K562 (cell line): ENCODE measurements around the gene CAST. TPM values are rescaled to one million over a fixed set of nuclear protein-coding genes. Genes with fewer than 3 reads are reported as not detected.
A peak's percentile ranks its signal among the peaks of the same experiment; 100 is the strongest.

Source experiments
- GATA2 ChIP-seq: sonication (generic); formaldehyde crosslinking; IDR thresholded peaks from 2 replicates; pipeline ENCODE4 v1.4.0; 2020; ENCODE audit warnings: mild to moderate bottlenecking, missing genetic modification reagents
- GATAD2B ChIP-seq: fragments of 450-650 bp; IDR thresholded peaks from 2 replicates; pipeline ENCODE4 v1.6.1; 2017; ENCODE audit warnings: mild to moderate bottlenecking, borderline replicate concordance
- HCFC1 ChIP-seq: IDR thresholded peaks from 2 replicates; pipeline ENCODE4 v1.6.1; 2012; ENCODE audit warnings: low read depth, low read length, improper control_type of control experiment
- NELFE ChIP-seq: IDR thresholded peaks from 2 replicates; pipeline ENCODE4 v1.6.1; 2011; ENCODE audit warnings: mild to moderate bottlenecking; ENCODE audit not compliant: insufficient read depth, insufficient read length
- NFATC3 ChIP-seq: fragments of 450-650 bp; IDR thresholded peaks from 2 replicates; pipeline ENCODE4 v1.6.1; 2017; ENCODE audit warnings: mild to moderate bottlenecking
- NR1H2 ChIP-seq: sonication (generic); formaldehyde crosslinking; IDR thresholded peaks from 2 replicates; pipeline ENCODE4 v1.4.0; 2020; ENCODE audit warnings: mild to moderate bottlenecking, missing genetic modification reagents
- PML ChIP-seq: IDR thresholded peaks from 2 replicates; pipeline ENCODE4 v1.6.1; 2012; ENCODE audit warnings: low read length, inconsistent platforms
- RBM25 ChIP-seq: fragments of 200-400 bp; formaldehyde crosslinking; IDR thresholded peaks from 2 replicates; pipeline ENCODE4 v1.6.1; 2018; ENCODE audit warnings: low read length, low read depth, moderate library complexity; ENCODE audit not compliant: severe bottlenecking
- ZBTB7A ChIP-seq: IDR thresholded peaks from 2 replicates; pipeline ENCODE4 v1.6.1; 2011; ENCODE audit warnings: low read depth, mild to moderate bottlenecking, low read length, moderate library complexity, borderline replicate concordance; ENCODE audit not compliant: control insufficient read depth
- ZNF561 ChIP-seq: fragments of 450-650 bp; formaldehyde crosslinking; conservative IDR thresholded peaks from 2 replicates; pipeline ENCODE4 v1.4.0; 2020; ENCODE audit warnings: mild to moderate bottlenecking, moderate library complexity
- polyA plus RNA-seq, 8 experiments: library from polyadenylated mRNA; depleted of rRNA in 4 of 8; stranded (reverse) in 5 of 8; unstranded in 3 of 8; fragments of >200 nt; fragmentation: Nextera tagmentation in 2 of 8; fragmentation: Illumina TruSeq in 1 of 8; extraction: Ambion mirVana in 2 of 8; extraction: Trizol in 1 of 8; gene quantifications; 2 replicates each; pipeline versions ENCODE4 v1.2.1 to v1.2.3, GENCODE V29; 2011 to 2014; ENCODE audit warnings: inconsistent platforms in 1 of 8, missing spikeins in 1 of 8
- total RNA-seq, 7 experiments: library from RNA; depleted of rRNA in 6 of 7; stranded (reverse); fragments of >200 nt in 6 of 7; fragmentation: Illumina TruSeq in 2 of 7; extraction: Trizol in 2 of 7; gene quantifications; 2 replicates each; pipeline versions ENCODE4 v1.2.1 to v1.2.3, GENCODE V29; 2011 to 2021; ENCODE audit warnings: low replicate concordance in 1 of 7
- TF ChIP-seq, protein P1 (sequence below): fragments of 450-650 bp; formaldehyde crosslinking; IDR thresholded peaks from 2 replicates; pipeline ENCODE4 v1.4.0; 2020; ENCODE audit warnings: mild to moderate bottlenecking
- TF ChIP-seq, protein P2 (sequence below): fragments of 450-650 bp; IDR thresholded peaks from 2 replicates; pipeline ENCODE4 v1.6.1; 2016; ENCODE audit warnings: missing biosample characterization, missing genetic modification characterization
- TF ChIP-seq, protein P3 (sequence below): fragments of 250-450 bp; sonication (Bioruptor Pico); IDR thresholded peaks from 2 replicates; pipeline ENCODE4 v1.4.0; 2020; ENCODE audit warnings: mild to moderate bottlenecking
- TF ChIP-seq, protein P4 (sequence below), 2 experiments: fragments of 450-650 bp in 1 of 2; IDR thresholded peaks; 2 replicates each; pipeline ENCODE4 v1.6.1; 2011 to 2017; ENCODE audit warnings: low read depth in 2 of 2, antibody characterized with exemption in 1 of 2, borderline replicate concordance in 1 of 2, low read length in 1 of 2, mild to moderate bottlenecking in 1 of 2, mixed read lengths in 1 of 2; ENCODE audit not compliant: control insufficient read depth in 1 of 2
- TF ChIP-seq, protein P5 (sequence below): fragments of 450-650 bp; formaldehyde crosslinking; IDR thresholded peaks from 2 replicates; pipeline ENCODE4 v1.4.0; 2020; ENCODE audit warnings: mild to moderate bottlenecking, moderate library complexity
- TF ChIP-seq, protein P6 (sequence below): sonication (generic); formaldehyde crosslinking; IDR thresholded peaks from 2 replicates; pipeline ENCODE4 v1.8.1; 2023; ENCODE audit warnings: mild to moderate bottlenecking, missing genetic modification reagents, moderate library complexity
- TF ChIP-seq, protein P7 (sequence below): sonication (generic); formaldehyde crosslinking; IDR thresholded peaks from 2 replicates; pipeline ENCODE4 v1.8.0; 2022; ENCODE audit warnings: mild to moderate bottlenecking, missing genetic modification reagents

The CAST gene
- total and polyA plus RNA-seq, 9 of the 15 experiments (the other 6 are each of a cell fraction or from before 2014, with no cell fraction given) = 55.5 to 136 (median 86.1) TPM

DNA sequence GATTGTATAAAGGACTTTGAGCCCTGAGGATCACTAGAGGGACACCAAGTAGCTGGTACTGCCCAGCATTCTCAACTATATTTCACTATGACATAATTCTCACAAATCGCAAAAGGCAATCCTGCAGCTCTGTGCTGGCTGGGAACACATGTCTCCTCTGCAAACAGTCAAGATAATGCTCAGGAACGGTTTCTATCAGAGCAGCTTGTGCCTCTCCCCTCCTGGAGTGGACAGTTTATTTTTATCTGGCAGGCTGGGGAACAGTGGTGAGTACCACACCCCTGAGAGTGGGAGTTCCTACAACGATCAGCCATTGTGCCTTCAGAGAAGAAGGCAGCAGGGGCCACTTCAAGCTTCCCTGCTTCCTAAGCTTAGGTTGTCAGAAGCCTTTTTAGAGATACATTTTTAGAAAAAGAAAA, 79.7 kb downstream of the CAST start (continued):
- TF ChIP-seq NELFE = no peak
- TF ChIP-seq HCFC1 = no peak
- TF ChIP-seq NR1H2 (CRISPR knock-in tag) = no peak
- TF ChIP-seq, protein P1, sequence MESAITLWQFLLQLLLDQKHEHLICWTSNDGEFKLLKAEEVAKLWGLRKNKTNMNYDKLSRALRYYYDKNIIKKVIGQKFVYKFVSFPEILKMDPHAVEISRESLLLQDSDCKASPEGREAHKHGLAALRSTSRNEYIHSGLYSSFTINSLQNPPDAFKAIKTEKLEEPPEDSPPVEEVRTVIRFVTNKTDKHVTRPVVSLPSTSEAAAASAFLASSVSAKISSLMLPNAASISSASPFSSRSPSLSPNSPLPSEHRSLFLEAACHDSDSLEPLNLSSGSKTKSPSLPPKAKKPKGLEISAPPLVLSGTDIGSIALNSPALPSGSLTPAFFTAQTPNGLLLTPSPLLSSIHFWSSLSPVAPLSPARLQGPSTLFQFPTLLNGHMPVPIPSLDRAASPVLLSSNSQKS (CRISPR knock-in tag) = no peak
- peak; percentile 42; the same call in 1 of the 2 replicates for TF ChIP-seq GATA2
- no peak for TF ChIP-seq RBM25
- TF ChIP-seq, protein P2, sequence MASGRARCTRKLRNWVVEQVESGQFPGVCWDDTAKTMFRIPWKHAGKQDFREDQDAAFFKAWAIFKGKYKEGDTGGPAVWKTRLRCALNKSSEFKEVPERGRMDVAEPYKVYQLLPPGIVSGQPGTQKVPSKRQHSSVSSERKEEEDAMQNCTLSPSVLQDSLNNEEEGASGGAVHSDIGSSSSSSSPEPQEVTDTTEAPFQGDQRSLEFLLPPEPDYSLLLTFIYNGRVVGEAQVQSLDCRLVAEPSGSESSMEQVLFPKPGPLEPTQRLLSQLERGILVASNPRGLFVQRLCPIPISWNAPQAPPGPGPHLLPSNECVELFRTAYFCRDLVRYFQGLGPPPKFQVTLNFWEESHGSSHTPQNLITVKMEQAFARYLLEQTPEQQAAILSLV (tag) = no peak
- no peak for TF ChIP-seq ZNF561
- no peak for TF ChIP-seq NFATC3
- TF ChIP-seq ZBTB7A = peak; percentile 37; the same call in 1 of the 2 replicates
- peak; percentile 36; the same call in 1 of the 2 replicates for TF ChIP-seq PML
- TF ChIP-seq GATAD2B = no peak
- TF ChIP-seq, protein P3, sequence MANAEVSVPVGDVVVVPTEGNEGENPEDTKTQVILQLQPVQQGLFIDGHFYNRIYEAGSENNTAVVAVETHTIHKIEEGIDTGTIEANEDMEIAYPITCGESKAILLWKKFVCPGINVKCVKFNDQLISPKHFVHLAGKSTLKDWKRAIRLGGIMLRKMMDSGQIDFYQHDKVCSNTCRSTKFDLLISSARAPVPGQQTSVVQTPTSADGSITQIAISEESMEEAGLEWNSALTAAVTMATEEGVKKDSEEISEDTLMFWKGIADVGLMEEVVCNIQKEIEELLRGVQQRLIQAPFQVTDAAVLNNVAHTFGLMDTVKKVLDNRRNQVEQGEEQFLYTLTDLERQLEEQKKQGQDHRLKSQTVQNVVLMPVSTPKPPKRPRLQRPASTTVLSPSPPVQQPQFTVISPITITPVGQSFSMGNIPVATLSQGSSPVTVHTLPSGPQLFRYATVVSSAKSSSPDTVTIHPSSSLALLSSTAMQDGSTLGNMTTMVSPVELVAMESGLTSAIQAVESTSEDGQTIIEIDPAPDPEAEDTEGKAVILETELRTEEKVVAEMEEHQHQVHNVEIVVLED (CRISPR knock-in tag) = no peak
- TF ChIP-seq, protein P4, sequence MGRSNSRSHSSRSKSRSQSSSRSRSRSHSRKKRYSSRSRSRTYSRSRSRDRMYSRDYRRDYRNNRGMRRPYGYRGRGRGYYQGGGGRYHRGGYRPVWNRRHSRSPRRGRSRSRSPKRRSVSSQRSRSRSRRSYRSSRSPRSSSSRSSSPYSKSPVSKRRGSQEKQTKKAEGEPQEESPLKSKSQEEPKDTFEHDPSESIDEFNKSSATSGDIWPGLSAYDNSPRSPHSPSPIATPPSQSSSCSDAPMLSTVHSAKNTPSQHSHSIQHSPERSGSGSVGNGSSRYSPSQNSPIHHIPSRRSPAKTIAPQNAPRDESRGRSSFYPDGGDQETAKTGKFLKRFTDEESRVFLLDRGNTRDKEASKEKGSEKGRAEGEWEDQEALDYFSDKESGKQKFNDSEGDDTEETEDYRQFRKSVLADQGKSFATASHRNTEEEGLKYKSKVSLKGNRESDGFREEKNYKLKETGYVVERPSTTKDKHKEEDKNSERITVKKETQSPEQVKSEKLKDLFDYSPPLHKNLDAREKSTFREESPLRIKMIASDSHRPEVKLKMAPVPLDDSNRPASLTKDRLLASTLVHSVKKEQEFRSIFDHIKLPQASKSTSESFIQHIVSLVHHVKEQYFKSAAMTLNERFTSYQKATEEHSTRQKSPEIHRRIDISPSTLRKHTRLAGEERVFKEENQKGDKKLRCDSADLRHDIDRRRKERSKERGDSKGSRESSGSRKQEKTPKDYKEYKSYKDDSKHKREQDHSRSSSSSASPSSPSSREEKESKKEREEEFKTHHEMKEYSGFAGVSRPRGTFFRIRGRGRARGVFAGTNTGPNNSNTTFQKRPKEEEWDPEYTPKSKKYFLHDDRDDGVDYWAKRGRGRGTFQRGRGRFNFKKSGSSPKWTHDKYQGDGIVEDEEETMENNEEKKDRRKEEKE (IDR thresholded peaks at IDR 0.05; ENCODE audit: borderline replicate concordance in 1 of 2, control insufficient read depth in 1 of 2, low read depth in 2 of 2, low read length in 1 of 2) = no peak
- TF ChIP-seq, protein P5, sequence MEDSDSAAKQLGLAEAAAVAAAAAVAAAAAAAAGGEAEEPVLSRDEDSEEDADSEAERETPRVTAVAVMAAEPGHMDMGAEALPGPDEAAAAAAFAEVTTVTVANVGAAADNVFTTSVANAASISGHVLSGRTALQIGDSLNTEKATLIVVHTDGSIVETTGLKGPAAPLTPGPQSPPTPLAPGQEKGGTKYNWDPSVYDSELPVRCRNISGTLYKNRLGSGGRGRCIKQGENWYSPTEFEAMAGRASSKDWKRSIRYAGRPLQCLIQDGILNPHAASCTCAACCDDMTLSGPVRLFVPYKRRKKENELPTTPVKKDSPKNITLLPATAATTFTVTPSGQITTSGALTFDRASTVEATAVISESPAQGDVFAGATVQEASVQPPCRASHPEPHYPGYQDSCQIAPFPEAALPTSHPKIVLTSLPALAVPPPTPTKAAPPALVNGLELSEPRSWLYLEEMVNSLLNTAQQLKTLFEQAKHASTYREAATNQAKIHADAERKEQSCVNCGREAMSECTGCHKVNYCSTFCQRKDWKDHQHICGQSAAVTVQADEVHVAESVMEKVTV (CRISPR knock-in tag) = no peak
- TF ChIP-seq, protein P6, sequence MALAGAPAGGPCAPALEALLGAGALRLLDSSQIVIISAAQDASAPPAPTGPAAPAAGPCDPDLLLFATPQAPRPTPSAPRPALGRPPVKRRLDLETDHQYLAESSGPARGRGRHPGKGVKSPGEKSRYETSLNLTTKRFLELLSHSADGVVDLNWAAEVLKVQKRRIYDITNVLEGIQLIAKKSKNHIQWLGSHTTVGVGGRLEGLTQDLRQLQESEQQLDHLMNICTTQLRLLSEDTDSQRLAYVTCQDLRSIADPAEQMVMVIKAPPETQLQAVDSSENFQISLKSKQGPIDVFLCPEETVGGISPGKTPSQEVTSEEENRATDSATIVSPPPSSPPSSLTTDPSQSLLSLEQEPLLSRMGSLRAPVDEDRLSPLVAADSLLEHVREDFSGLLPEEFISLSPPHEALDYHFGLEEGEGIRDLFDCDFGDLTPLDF = no peak
- TF ChIP-seq, protein P7, sequence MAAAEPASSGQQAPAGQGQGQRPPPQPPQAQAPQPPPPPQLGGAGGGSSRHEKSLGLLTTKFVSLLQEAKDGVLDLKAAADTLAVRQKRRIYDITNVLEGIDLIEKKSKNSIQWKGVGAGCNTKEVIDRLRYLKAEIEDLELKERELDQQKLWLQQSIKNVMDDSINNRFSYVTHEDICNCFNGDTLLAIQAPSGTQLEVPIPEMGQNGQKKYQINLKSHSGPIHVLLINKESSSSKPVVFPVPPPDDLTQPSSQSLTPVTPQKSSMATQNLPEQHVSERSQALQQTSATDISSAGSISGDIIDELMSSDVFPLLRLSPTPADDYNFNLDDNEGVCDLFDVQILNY = no peak
